ENCODE results near the gene FCN2. TPM values are rescaled to one million over a fixed set of nuclear protein-coding genes. Genes with fewer than 3 reads are reported as not detected.

Gene FCN2
- total and polyA plus RNA-seq, 9 of the 15 experiments (the other 6 are each of a cell fraction or from before 2014, with no cell fraction given): not detected

DNA sequence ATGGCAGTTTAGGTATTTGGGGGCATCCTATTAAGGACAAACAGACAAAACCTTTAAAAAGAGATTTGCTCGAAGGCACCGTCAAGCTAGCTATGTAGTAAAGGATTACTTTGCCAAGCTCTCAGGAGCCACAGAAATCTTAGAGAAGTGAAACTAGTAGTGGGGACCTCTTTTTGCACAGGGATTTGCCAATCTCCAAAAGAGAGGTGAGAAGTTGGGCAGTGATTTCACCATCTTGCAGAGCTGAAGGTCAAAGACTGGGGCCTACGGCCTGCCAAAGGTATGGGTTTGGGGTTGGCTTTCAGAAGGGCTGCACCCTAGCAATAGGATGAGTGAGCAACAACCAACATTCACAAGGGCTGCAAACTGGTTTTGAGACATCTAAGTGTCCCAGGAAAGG lies 38.7 kb downstream of the FCN2 start (continued):
- TF ChIP-seq MAZ (CRISPR knock-in tag; conservative IDR thresholded peaks at IDR 0.05 in 1 of 2, IDR thresholded peaks at IDR 0.05 in 1 of 2) (no peak), GTF2E2 (tag; IDR thresholded peaks at IDR 0.05) (no peak), ESRRB (CRISPR knock-in tag; IDR thresholded peaks at IDR 0.05; ENCODE audit: borderline replicate concordance) (no peak), ZNF3 (CRISPR knock-in tag; IDR thresholded peaks at IDR 0.05) (no peak)
- TF ChIP-seq, protein P1, sequence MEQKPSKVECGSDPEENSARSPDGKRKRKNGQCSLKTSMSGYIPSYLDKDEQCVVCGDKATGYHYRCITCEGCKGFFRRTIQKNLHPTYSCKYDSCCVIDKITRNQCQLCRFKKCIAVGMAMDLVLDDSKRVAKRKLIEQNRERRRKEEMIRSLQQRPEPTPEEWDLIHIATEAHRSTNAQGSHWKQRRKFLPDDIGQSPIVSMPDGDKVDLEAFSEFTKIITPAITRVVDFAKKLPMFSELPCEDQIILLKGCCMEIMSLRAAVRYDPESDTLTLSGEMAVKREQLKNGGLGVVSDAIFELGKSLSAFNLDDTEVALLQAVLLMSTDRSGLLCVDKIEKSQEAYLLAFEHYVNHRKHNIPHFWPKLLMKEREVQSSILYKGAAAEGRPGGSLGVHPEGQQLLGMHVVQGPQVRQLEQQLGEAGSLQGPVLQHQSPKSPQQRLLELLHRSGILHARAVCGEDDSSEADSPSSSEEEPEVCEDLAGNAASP (IDR thresholded peaks at IDR 0.05): no peak
- TF ChIP-seq, protein P2, sequence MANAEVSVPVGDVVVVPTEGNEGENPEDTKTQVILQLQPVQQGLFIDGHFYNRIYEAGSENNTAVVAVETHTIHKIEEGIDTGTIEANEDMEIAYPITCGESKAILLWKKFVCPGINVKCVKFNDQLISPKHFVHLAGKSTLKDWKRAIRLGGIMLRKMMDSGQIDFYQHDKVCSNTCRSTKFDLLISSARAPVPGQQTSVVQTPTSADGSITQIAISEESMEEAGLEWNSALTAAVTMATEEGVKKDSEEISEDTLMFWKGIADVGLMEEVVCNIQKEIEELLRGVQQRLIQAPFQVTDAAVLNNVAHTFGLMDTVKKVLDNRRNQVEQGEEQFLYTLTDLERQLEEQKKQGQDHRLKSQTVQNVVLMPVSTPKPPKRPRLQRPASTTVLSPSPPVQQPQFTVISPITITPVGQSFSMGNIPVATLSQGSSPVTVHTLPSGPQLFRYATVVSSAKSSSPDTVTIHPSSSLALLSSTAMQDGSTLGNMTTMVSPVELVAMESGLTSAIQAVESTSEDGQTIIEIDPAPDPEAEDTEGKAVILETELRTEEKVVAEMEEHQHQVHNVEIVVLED (CRISPR knock-in tag; IDR thresholded peaks at IDR 0.05): no peak
- TF ChIP-seq, protein P3, sequence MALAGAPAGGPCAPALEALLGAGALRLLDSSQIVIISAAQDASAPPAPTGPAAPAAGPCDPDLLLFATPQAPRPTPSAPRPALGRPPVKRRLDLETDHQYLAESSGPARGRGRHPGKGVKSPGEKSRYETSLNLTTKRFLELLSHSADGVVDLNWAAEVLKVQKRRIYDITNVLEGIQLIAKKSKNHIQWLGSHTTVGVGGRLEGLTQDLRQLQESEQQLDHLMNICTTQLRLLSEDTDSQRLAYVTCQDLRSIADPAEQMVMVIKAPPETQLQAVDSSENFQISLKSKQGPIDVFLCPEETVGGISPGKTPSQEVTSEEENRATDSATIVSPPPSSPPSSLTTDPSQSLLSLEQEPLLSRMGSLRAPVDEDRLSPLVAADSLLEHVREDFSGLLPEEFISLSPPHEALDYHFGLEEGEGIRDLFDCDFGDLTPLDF (CRISPR knock-in tag; IDR thresholded peaks at IDR 0.05): no peak

Measured in K562 (cell line).